NT2/D1 (cell line): Measurements from ENCODE around the gene C10orf67.
"Not testable (repeated sequence)": the region's sequence is repeated elsewhere in the genome, so short reads cannot be mapped to it uniquely, and the experiment has no call there.

Experiments used
- DNase-seq: peaks from one replicate; pipeline ENCODE4 v3.0.0-alpha.2; 2011; ENCODE audit warnings: low read depth, low spot score
- H3K27me3 ChIP-seq: 2 replicates; pipeline ENCODE4 v1.6.0; 2011; ENCODE audit warnings: mild to moderate bottlenecking; ENCODE audit not compliant: insufficient read length, insufficient read depth
- H3K36me3 ChIP-seq: 2 replicates; pipeline ENCODE4 v1.6.1; 2011; ENCODE audit warnings: mild to moderate bottlenecking, low read length, mixed read lengths; ENCODE audit not compliant: insufficient read depth, insufficient read length
- H3K4me1 ChIP-seq: 2 replicates; pipeline ENCODE4 v1.5.1; 2011; ENCODE audit not compliant: insufficient read depth, insufficient read length
- H3K4me3 ChIP-seq: 2 replicates; pipeline ENCODE4 v1.5.1; 2011; ENCODE audit warnings: low read depth; ENCODE audit not compliant: insufficient read length
- H3K9ac ChIP-seq: 2 replicates; pipeline ENCODE4 v1.6.0; 2011; ENCODE audit warnings: low read depth; ENCODE audit not compliant: insufficient read length
- H3K9me3 ChIP-seq: 2 replicates; pipeline ENCODE4 v1.5.1; 2011; ENCODE audit warnings: mild to moderate bottlenecking, low read length; ENCODE audit not compliant: insufficient read depth
- SUZ12 ChIP-seq: IDR thresholded peaks from 2 replicates; pipeline ENCODE4 v1.6.1; 2011; ENCODE audit not compliant: insufficient read length, insufficient read depth; ENCODE audit errors: extremely low read depth
- YY1 ChIP-seq: IDR thresholded peaks from 2 replicates; pipeline ENCODE4 v1.6.1; 2011; ENCODE audit not compliant: insufficient read length, insufficient read depth
- ZNF274 ChIP-seq: IDR thresholded peaks from 2 replicates; pipeline ENCODE4 v1.6.1; 2011; ENCODE audit warnings: mild to moderate bottlenecking, low read depth, low read length

C10orf67 gene

DNA sequence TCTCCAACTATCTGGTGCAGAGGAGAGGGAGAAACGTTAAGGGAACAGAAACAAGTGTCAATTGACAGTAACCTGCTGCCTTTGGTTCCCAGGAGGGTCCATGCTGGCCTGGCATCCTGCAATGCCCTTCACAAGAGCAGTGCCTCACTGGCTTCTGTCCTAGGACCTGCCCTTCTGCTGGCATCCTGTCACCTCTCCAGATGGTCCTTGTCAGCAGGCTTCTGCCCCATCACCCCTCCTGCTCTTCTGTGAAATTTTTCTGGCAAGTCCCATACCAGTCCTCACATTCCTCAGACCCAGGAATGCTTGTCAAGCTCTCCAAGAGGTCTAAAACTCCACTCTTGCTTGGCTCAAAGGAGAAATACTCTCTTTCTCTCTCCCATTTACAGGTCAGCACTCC, 34.2 kb downstream of the C10orf67 start:
- Histone ChIP-seq H3K4me3 (no peak overlapping the region), H3K27me3 (no peaks in the 10 kb centered on the region), H3K9me3 (no peaks in the 10 kb centered on the region), H3K9ac (no peak overlapping the region), H3K36me3 (no peaks in the 10 kb centered on the region), H3K4me1 (no peaks in the 10 kb centered on the region)
- no peak for DNase-seq
- TF ChIP-seq YY1 (no peak), ZNF274 (no peak), SUZ12 (no peak)

DNA sequence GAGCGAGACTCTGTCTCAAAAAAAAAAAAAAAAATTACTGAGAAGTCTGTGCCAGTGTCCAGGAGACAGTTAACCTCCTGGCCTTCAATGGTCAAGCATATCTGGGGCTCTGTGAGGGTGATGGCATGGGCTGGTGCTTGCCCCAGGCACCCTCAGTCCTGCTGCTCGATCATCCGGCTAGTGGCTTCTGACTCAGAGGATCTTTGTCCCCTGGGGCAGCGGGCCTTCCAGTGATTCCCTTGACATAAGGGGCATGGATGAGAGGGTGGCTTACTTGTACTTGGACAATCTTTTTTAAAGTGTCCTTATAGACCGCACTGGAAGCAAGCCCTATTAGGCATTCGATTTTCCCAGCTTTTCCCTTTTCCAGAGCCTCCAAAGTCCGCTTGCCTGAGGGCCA, 44.6 kb downstream of the C10orf67 start:
- H3K9me3 ChIP-seq, H3K27me3 ChIP-seq, DNase-seq, H3K9ac ChIP-seq, H3K4me3 ChIP-seq, H3K36me3 ChIP-seq, H3K4me1 ChIP-seq: not testable (repeated sequence)

DNA sequence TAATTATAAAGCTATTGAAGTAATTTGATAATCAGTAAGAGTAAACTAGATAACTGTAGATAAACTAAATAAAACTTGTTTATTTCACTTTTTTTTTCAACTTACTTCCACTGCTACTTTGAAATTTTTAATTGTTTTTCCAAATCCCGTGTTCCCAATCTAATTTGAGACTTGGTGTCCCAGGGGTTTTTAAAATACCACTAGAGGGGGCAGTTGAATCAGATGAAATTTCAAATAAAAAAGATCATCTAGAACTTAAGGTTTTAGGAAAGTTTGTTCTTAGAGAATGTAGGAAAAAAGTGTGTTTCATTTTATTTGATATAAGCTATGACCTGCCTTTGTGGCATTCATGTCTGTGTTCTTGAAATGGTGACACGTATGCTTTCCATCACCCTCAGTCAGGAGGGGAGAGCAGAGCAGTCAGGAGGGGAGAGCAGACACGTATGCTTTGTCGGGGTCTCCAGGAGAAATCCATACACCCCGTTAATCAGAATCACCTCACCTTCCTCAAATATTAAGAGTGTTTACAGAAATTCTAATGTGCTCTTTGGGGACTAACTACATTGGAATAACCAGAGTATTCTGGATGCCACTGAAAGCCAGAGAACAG, 49.9 kb downstream of the C10orf67 start:
- no peaks in the 10 kb centered on the region for H3K4me1 ChIP-seq
- H3K36me3 ChIP-seq: no peaks in the 10 kb centered on the region
- H3K9ac ChIP-seq: no peak overlapping the region
- TF ChIP-seq ZNF274 (no peak), SUZ12 (no peak), YY1 (no peak)
- no peak overlapping the region for H3K4me3 ChIP-seq
- H3K9me3 ChIP-seq: no peaks in the 10 kb centered on the region; the same call in 1 of the 2 replicates
- no peak for DNase-seq
- no peaks in the 10 kb centered on the region for H3K27me3 ChIP-seq

DNA sequence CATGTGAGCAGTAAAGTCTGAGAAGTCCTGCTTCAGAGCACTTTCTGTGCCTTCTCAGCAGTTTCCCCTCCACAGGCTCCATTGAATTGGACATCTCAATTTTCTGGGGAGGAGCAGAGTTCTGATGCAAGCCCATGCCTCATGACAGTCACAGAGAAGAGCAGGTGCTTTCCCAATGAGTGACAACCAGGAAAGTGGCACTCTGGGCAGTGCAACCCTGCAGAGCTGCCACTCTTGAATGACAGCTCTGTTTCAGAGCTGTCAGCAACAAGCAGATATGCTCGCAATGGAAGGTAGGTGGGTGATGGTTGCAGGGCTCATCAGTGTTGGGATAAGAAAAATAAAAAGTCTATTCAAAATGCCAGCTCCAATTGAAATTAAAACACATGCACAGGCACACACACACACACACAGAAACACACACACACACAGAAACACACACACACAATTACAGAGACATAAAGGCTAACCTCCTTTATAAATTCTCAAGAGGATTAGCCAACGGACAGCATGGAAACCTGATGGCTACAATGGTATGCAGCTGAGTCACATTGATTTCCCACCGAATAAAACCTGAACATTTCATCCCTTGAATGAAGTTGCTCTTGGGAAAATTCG, 50.5 kb downstream of the C10orf67 start:
- no peaks in the 10 kb centered on the region for H3K4me1 ChIP-seq
- H3K27me3 ChIP-seq: no peaks in the 10 kb centered on the region
- TF ChIP-seq YY1 (no peak), SUZ12 (no peak), ZNF274 (no peak)
- H3K9me3 ChIP-seq: no peaks in the 10 kb centered on the region; the same call in 1 of the 2 replicates
- H3K9ac ChIP-seq: no peak overlapping the region
- no peak overlapping the region for H3K4me3 ChIP-seq
- DNase-seq: no peak
- H3K36me3 ChIP-seq: no peaks in the 10 kb centered on the region

DNA sequence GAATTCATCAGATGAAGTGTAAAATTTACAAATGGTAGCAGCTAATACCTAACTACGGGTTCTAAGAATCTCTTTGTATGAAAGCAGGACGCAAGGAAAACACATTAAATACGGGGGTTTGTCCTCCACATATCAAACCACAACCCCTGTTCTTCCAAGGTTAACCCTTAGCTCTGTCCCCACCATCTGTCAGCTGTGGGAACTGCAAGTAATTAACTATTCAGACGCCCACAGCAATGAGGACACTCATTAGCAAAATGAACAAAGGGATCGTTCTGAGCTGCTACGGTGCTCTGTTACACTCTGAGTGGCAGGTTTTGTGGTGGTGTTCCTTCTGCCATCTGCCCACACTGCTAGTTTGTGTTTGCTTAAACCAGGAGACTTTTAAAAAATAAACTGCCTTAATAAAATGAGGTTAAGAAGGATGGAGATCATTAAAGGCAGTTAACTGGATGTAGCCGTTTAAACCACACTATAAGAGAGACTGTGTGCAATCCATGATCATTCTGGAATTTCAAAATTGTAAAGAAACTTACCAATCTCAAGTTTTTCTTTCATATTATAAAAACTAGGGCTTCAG, 51.4 kb downstream of the C10orf67 start:
- no peak for TF ChIP-seq YY1
- no peak for TF ChIP-seq ZNF274
- TF ChIP-seq SUZ12: no peak
- Histone ChIP-seq H3K4me1 (no peaks in the 10 kb centered on the region), H3K9ac (no peak overlapping the region), H3K4me3 (no peak overlapping the region), H3K27me3 (no peaks in the 10 kb centered on the region), H3K9me3 (no peaks in the 10 kb centered on the region; the same call in 1 of the 2 replicates), H3K36me3 (no peaks in the 10 kb centered on the region)
- peak; percentile 59 for DNase-seq

DNA sequence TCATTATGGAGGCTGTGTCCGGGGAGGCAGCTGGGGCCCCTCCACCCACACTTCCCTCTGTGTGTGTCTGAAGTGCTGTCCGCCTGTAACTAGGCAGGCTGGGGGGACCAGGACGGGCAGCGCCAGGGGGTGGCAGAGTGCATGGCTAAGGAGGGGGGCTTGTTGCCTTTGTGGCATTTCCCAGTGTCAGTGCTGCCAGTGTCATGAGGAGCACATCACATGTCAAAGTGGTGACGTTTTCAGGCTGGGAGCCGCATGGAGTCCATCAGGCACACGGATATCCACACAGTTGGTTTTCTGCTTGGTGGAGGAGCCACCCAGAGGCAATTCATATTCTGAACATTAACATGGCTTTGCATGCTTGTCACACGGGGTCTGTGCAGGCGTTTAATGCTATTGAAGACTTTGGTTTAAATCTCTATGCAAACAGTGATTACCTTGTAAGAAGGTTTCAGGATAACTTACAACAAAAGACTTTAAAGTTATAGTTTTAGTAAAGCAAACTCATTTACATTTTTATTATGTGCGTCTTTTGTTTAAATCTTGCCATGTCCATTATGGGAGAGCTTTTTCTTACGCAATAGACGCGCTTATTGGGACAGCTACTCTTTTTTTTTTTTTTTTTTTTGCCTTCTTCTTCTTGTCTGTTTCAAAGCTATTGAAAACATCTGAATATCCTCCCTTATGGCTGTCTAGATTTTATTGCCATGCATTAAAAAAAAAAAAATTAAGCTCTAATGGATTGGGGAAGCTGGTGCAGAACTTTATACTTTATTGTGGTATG, 52.9 kb downstream of the C10orf67 start:
- Histone ChIP-seq H3K9ac (no peak overlapping the region), H3K4me1 (no peaks in the 10 kb centered on the region), H3K9me3 (no peaks in the 10 kb centered on the region; the same call in 1 of the 2 replicates), H3K27me3 (no peaks in the 10 kb centered on the region), H3K36me3 (no peaks in the 10 kb centered on the region), H3K4me3 (no peak overlapping the region)
- TF ChIP-seq ZNF274 (no peak), YY1 (no peak), SUZ12 (no peak)
- no peak for DNase-seq

DNA sequence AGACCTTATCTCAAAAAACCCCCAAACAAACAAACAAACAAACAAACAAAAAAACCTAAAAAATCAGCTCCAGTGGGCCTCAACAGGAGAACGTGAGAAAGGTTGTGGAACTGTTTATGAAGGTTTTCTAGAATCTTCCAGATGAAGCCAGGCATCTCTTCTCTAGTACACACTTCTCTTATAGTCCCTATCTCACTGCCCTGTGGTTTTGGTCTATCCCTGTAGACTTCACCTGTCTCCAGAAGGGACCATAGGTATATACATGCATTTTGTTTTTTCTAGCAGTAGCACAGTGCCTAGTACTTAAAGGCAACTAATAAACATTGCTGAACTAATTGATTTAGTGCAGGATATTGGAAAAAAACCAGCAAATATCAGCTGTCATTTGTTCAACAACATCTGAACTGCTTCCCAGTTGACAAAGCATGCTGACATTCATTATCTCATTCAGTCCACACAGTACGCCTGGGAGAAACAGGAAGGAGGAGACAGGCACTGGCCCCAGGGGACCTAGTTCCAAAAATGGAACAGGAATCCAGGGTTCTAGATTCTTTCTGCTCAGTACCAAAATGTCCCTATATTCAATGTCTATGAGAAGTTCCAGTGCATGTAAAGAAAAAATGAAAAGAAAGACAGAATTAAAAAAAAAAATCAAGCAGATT, 59.8 kb downstream of the C10orf67 start:
- Histone ChIP-seq H3K36me3 (no peaks in the 10 kb centered on the region), H3K27me3 (no peaks in the 10 kb centered on the region), H3K9ac (no peak overlapping the region), H3K4me1 (no peaks in the 10 kb centered on the region), H3K4me3 (no peak overlapping the region), H3K9me3 (no peaks in the 10 kb centered on the region)
- DNase-seq: no peak
- TF ChIP-seq SUZ12 (no peak), ZNF274 (no peak), YY1 (no peak)
